ENCODE results near the gene SH2D7.

GRCh38 chr15:78065284-78065872 lies 27.0 kb upstream of the SH2D7 start:
- TF ChIP-seq YY1 (IDR thresholded peaks at IDR 0.05; ENCODE audit: insufficient read depth, insufficient read length) (no peak), SUZ12 (IDR thresholded peaks at IDR 0.05; ENCODE audit: extremely low read depth, insufficient read depth, insufficient read length) (no peak)

Measured in NT2/D1 (cell line).